Progenitor cell of endocrine pancreas (in vitro differentiated cells): ENCODE results near the gene TTC9B. TPM values are rescaled to one million over a fixed set of nuclear protein-coding genes. Genes with fewer than 3 reads are reported as not detected.

Experiments
- DNase-seq: peaks from one replicate; pipeline ENCODE4 v3.0.0; 2021; ENCODE audit warnings: low spot score; ENCODE audit not compliant: unreplicated experiment
- H3K27ac Mint-ChIP-seq: 2 replicates; pipeline ENCODE4 v1.8.0; 2021; ENCODE audit warnings: mild to moderate bottlenecking, moderate library complexity, mixed read lengths
- H3K27me3 Mint-ChIP-seq: 2 replicates; pipeline ENCODE4 v1.8.0; 2021; ENCODE audit warnings: mixed read lengths
- H3K36me3 Mint-ChIP-seq: 2 replicates; pipeline ENCODE4 v1.8.0; 2022; ENCODE audit warnings: mixed read lengths; ENCODE audit not compliant: insufficient read depth
- H3K4me1 Mint-ChIP-seq: 2 replicates; pipeline ENCODE4 v1.8.0; 2021; ENCODE audit warnings: low read depth, mixed read lengths
- H3K4me3 Mint-ChIP-seq: 2 replicates; pipeline ENCODE4 v1.8.0; 2021; ENCODE audit warnings: low read depth, mild to moderate bottlenecking, moderate library complexity, mixed read lengths
- H3K9me3 Mint-ChIP-seq: 2 replicates; pipeline ENCODE4 v1.8.0; 2021; ENCODE audit warnings: low read depth, mixed read lengths
- total RNA-seq: library from RNA; stranded (reverse); gene quantifications from 2 replicates; pipeline ENCODE4 v1.2.1, GENCODE V29; 2021
- TF ChIP-seq, protein P1 (sequence below): fragments of 200-600 bp; sonication (generic); IDR thresholded peaks from one replicate; pipeline ENCODE4 v1.5.0; 2021; ENCODE audit warnings: antibody characterized with exemption, mild to moderate bottlenecking; ENCODE audit not compliant: unreplicated experiment

TTC9B gene
- total RNA-seq, 1 donor from 2014 or later, result not detected

DNA sequence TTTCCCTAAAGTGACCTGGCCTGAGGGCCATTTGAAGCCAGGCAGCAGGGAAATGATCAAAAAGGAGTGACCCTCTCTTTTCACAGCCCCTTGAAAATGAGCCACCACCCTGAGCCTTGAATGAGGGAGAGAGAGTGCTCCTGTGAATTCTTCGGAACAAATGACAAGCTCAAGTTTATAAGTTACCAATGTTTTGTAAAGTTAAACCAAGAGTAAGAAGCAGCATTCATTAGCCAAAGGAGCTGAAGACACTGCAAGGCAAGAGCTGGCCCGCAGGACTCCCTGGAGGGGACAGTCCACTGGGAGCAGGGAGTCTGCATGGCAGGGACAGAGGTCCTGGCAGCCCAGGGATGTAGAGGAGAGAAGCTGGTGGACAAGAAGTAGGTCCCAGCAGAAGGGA lies 25.0 kb upstream of the TTC9B start:
- TF ChIP-seq, protein P1, sequence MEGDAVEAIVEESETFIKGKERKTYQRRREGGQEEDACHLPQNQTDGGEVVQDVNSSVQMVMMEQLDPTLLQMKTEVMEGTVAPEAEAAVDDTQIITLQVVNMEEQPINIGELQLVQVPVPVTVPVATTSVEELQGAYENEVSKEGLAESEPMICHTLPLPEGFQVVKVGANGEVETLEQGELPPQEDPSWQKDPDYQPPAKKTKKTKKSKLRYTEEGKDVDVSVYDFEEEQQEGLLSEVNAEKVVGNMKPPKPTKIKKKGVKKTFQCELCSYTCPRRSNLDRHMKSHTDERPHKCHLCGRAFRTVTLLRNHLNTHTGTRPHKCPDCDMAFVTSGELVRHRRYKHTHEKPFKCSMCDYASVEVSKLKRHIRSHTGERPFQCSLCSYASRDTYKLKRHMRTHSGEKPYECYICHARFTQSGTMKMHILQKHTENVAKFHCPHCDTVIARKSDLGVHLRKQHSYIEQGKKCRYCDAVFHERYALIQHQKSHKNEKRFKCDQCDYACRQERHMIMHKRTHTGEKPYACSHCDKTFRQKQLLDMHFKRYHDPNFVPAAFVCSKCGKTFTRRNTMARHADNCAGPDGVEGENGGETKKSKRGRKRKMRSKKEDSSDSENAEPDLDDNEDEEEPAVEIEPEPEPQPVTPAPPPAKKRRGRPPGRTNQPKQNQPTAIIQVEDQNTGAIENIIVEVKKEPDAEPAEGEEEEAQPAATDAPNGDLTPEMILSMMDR, result no peak
- no peak overlapping the region for H3K4me3 Mint-ChIP-seq
- no peaks in the 10 kb centered on the region for H3K27me3 Mint-ChIP-seq
- peaks cover 4% of the 10 kb centered on the region for H3K36me3 Mint-ChIP-seq
- no peaks in the 10 kb centered on the region for H3K4me1 Mint-ChIP-seq
- no peak for DNase-seq
- no peak overlapping the region for H3K27ac Mint-ChIP-seq
- H3K9me3 Mint-ChIP-seq, result no peaks in the 10 kb centered on the region

DNA sequence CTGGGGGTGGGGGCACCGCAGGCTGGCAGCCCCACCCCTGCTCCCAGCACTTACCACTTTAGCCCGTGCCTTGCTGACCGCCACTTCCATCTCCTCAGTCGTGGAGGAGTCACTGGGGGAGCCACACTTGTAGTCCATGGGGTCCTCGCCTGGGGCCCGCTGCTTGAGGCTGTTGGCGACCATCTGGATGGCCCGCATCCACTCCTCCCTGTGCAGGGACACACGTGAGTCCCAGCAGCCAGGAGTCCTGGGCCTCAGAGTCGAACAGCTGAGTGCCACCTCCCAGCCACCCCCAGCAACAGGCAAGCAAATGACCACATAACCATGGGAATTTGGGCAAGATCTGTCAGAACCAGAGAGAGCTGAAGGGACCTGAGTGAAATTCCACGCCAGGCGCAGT lies 24.3 kb upstream of the TTC9B start:
- no peak overlapping the region for H3K4me3 Mint-ChIP-seq
- TF ChIP-seq, protein P1, result no peak
- DNase-seq, result no peak
- no peaks in the 10 kb centered on the region for H3K9me3 Mint-ChIP-seq
- peaks cover 5% of the 10 kb centered on the region for H3K36me3 Mint-ChIP-seq
- H3K27ac Mint-ChIP-seq, result no peak overlapping the region
- H3K4me1 Mint-ChIP-seq, result no peaks in the 10 kb centered on the region
- no peaks in the 10 kb centered on the region for H3K27me3 Mint-ChIP-seq

DNA sequence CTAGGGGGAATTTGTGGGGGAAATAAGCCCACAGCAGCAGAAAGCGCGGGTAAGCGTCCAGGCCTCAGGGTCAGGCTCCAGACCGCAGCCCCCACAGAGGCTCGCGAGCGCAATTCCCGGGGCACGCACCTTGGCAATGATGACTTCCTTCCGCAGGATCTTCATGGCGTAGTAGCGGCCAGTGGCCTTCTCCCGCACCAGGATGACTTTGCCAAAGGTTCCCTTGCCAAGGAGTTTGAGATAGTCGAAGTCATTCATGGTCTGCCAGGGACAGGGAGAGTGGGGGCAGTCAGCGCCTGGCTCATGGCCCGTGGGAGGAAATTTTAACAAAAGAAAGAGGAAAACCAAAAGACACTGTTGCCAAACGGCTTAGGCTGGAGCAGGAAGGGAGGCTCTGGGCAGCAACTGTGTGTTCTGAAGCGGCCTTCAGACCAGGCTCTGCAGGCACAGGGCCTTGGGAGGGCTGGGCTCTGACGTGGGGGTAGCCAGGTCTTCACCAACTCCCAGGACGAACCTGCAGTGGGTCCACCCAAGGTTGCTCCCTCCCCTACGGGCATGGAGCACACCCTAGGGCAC lies 23.7 kb upstream of the TTC9B start:
- H3K4me1 Mint-ChIP-seq, result no peaks in the 10 kb centered on the region
- H3K36me3 Mint-ChIP-seq, result peaks cover 5% of the 10 kb centered on the region
- no peak overlapping the region for H3K27ac Mint-ChIP-seq
- no peaks in the 10 kb centered on the region for H3K9me3 Mint-ChIP-seq
- TF ChIP-seq, protein P1, result no peak
- no peak for DNase-seq
- H3K4me3 Mint-ChIP-seq, result no peak overlapping the region
- H3K27me3 Mint-ChIP-seq, result no peaks in the 10 kb centered on the region

DNA sequence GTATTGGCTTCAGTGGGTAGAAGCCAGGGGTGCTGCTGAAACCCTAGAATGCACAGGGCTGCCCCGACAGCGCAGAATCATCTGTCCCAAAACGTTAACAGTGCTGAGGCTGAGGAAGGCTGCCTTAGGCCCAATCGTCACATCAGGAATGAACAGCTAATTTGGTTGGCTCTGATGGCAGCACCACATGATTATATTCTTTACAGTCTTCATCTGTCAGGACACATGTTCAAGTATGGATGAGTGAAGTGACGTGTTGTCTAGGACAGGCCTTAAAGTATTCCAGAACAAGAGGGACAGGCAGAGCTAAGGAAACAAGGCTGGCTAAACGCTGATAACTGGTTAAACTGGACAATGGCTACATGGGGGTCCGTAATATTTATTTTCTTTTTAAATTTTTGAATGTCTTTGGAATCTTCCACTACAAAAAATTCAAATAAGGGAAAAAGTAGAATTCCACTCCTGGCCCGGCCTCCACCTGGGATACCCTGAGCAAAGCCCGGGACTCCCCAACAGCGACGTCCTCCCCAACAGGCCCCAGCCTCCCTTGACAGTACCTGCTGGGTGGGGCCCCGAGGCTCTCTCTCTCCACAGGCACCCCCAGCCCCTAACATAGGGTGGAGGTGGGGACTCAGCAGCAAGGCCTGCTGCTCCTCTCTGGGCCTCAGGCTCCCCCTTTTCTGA lies 23.1 kb upstream of the TTC9B start:
- Mint-ChIP-seq H3K4me3 (no peak overlapping the region), H3K27ac (no peak overlapping the region), H3K27me3 (no peaks in the 10 kb centered on the region), H3K4me1 (no peaks in the 10 kb centered on the region), H3K9me3 (no peaks in the 10 kb centered on the region), H3K36me3 (peaks cover 5% of the 10 kb centered on the region)
- TF ChIP-seq, protein P1, result no peak
- DNase-seq, result no peak

DNA sequence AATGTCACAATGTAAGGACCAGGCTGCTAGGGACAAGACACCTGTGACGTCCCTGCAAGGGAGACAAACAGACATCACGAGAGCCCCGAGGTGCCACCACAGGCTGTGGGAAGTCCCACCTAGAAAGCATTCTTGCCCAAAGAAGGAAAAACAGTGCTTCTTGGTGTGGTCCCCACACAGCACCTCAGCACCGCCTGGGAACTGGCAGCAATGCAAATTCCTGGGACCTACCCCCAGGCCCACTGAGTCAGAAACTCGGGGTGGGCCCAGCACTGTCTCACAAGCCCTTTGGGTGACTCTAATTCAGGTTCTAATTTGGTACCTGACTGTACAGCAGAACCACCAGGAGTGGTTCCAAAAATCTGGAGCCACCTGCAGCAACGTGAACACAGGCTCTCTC lies 22.1 kb upstream of the TTC9B start:
- H3K9me3 Mint-ChIP-seq, result no peaks in the 10 kb centered on the region
- H3K4me1 Mint-ChIP-seq, result no peaks in the 10 kb centered on the region
- H3K27me3 Mint-ChIP-seq, result no peaks in the 10 kb centered on the region
- peaks cover 5% of the 10 kb centered on the region for H3K36me3 Mint-ChIP-seq
- TF ChIP-seq, protein P1, result no peak
- no peak overlapping the region for H3K27ac Mint-ChIP-seq
- DNase-seq, result no peak
- no peak overlapping the region for H3K4me3 Mint-ChIP-seq
